Ovary (tissue), 9 donors: ENCODE data around the gene RAB8B. TPM values are rescaled to one million over a fixed set of nuclear protein-coding genes. Genes with fewer than 3 reads are reported as not detected.

Experiments
- DNase-seq, 5 donors: peaks; one replicate each; pipeline ENCODE4 v3.0.0-alpha.2; 2019 to 2020
- H3K27ac ChIP-seq, 2 donors: fragments of 200-600 bp; one replicate each; pipeline versions ENCODE4 v1.5.1 to v1.8.0; 2019 to 2022
- H3K27me3 ChIP-seq: fragments of 200-600 bp; one replicate; pipeline ENCODE4 v1.8.0; 2022
- H3K36me3 ChIP-seq: fragments of 200-600 bp; sonication (generic); one replicate; pipeline ENCODE4 v1.5.1; 2019
- H3K4me1 ChIP-seq: one replicate; pipeline ENCODE4 v1.8.1; 2013; ENCODE audit warnings: mild to moderate bottlenecking, moderate library complexity; ENCODE audit not compliant: insufficient read depth
- H3K4me3 ChIP-seq: fragments of 200-600 bp; sonication (generic); one replicate; pipeline ENCODE4 v1.5.1; 2017
- H3K9me3 ChIP-seq, 2 donors: fragments of 200-600 bp in 1 of 2; sonication (generic) in 1 of 2; one replicate each; pipeline versions ENCODE4 v1.5.1 to v1.8.1; 2013 to 2019; ENCODE audit warnings: mild to moderate bottlenecking in 1 of 2, moderate library complexity in 1 of 2
- EP300 ChIP-seq: sonication (generic); formaldehyde crosslinking; IDR thresholded peaks from one replicate; pipeline ENCODE4 v1.6.1; 2017; ENCODE audit warnings: antibody characterized with exemption
- POLR2A ChIP-seq: fragments of 450-650 bp; IDR thresholded peaks from one replicate; pipeline ENCODE4 v1.6.1; 2017; ENCODE audit warnings: antibody characterized with exemption, mild to moderate bottlenecking, moderate library complexity
- WGBS, 3 donors: extraction: QIAGEN DNeasy Blood & Tissue Kit in 1 of 3; methylation state at CpG; one replicate each; pipeline versions ENCODE4 v1.1.5 to v1.1.7; 2013 to 2017; 5-methylcytosine and 5-hydroxymethylcytosine counted together
- intact Hi-C, 4 donors: fragments of 100-400 bp; cut with DNase I; formaldehyde crosslinking; loops; one replicate each; pipeline versions ENCODE4 v1.11.0 to v1.15.1; 2022 to 2023
- polyA plus RNA-seq, 2 donors: library from polyadenylated mRNA; stranded (reverse); fragments of 200-250 nt in 1 of 2; fragments of 350-450 nt in 1 of 2; fragmentation: Illumina TruSeq in 1 of 2; extraction: RNeasy Lipid Tissue Mini Kit (QIAGEN cat#74804) in 1 of 2; gene quantifications; one replicate each; pipeline ENCODE4 v1.2.3, GENCODE V29; 2013 to 2014
- total RNA-seq, 7 donors: library from RNA; depleted of rRNA in 2 of 7; stranded (reverse); fragments of >200 nt in 2 of 7; fragmentation: NEBNext Ultra II Directional in 3 of 7; extraction: Animal tissue kit (Norgen Biotek cat#: 25700) in 3 of 7; gene quantifications; one replicate each; pipeline versions ENCODE4 v1.1.0 to v1.2.4, GENCODE V29; 2016 to 2023
- TF ChIP-seq, protein P1 (sequence below), 3 donors: fragments of 450-650 bp in 2 of 3; fragments of 200-600 bp in 1 of 3; IDR thresholded peaks; one replicate each; pipeline versions ENCODE4 v1.5.1 to v1.8.0; 2016 to 2022; ENCODE audit warnings: antibody characterized with exemption in 3 of 3, mild to moderate bottlenecking in 1 of 3
- donor health status: DM: no; HTN: no; CAD: no; lungs with moderate emphysema.
- donor health status: DM: no; HTN: no; CAD: no.
- donor health status: Bipolar disorder and iron deficiency.
- donor health status: DM: yes; HTN: yes; CAD: no.
- donor health status: DM: no; HTN: no; CAD: no.
- donor health status: DM: yes; HTN: yes; CAD: no.

Gene RAB8B
- total and polyA plus RNA-seq, 9 donors, result 18.5 to 58.0 (median 44.8) TPM

GRCh38 chr15:63283126-63283525 is 93.7 kb downstream of the RAB8B start:
- no peak overlapping the region for H3K27ac ChIP-seq
- intact Hi-C loops, result loop anchor here in 2 of 4 donors (10.0 kb wide), 2 partner anchors 132 to 782 kb away; no protein-coding TSS in a partner anchor
- H3K4me3 ChIP-seq, result no peak overlapping the region
- TF ChIP-seq EP300 (no peak), POLR2A (no peak)
- TF ChIP-seq, protein P1, sequence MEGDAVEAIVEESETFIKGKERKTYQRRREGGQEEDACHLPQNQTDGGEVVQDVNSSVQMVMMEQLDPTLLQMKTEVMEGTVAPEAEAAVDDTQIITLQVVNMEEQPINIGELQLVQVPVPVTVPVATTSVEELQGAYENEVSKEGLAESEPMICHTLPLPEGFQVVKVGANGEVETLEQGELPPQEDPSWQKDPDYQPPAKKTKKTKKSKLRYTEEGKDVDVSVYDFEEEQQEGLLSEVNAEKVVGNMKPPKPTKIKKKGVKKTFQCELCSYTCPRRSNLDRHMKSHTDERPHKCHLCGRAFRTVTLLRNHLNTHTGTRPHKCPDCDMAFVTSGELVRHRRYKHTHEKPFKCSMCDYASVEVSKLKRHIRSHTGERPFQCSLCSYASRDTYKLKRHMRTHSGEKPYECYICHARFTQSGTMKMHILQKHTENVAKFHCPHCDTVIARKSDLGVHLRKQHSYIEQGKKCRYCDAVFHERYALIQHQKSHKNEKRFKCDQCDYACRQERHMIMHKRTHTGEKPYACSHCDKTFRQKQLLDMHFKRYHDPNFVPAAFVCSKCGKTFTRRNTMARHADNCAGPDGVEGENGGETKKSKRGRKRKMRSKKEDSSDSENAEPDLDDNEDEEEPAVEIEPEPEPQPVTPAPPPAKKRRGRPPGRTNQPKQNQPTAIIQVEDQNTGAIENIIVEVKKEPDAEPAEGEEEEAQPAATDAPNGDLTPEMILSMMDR (IDR thresholded peaks at IDR 0.05), result no peak
- H3K27me3 ChIP-seq, result no peaks in the 10 kb centered on the region
- no peaks in the 10 kb centered on the region for H3K36me3 ChIP-seq
- H3K4me1 ChIP-seq, result peaks cover 2% of the 10 kb centered on the region
- no peaks in the 10 kb centered on the region for H3K9me3 ChIP-seq
- WGBS, 3 donors, result 80 to 84% (median 83%) methylated on average over 9 of the region's 9 CpGs
- DNase-seq, result no peak

GRCh38 chr15:63284335-63284734 is 94.9 kb downstream of the RAB8B start:
- TF ChIP-seq, protein P1 (IDR thresholded peaks at IDR 0.05), result no peak
- TF ChIP-seq POLR2A, result no peak
- no peak for TF ChIP-seq EP300
- H3K4me1 ChIP-seq, result no peaks in the 10 kb centered on the region
- H3K4me3 ChIP-seq, result no peak overlapping the region
- intact Hi-C loops, result loop anchor here in 2 of 4 donors (10.0 kb wide), 2 partner anchors 130 to 780 kb away; no protein-coding TSS in a partner anchor
- H3K9me3 ChIP-seq, result no peaks in the 10 kb centered on the region
- DNase-seq, result no peak
- 91 to 96% (median 94%) methylated on average over 5 to 6 of the region's 6 CpGs for WGBS, 3 donors
- no peaks in the 10 kb centered on the region for H3K36me3 ChIP-seq
- no peaks in the 10 kb centered on the region for H3K27me3 ChIP-seq
- H3K27ac ChIP-seq, result no peak overlapping the region

GRCh38 chr15:63287109-63287508 is 97.7 kb downstream of the RAB8B start:
- H3K4me3 ChIP-seq, result no peak overlapping the region
- intact Hi-C loops, result loop anchor here in 2 of 4 donors (10.0 kb wide), 2 partner anchors 128 to 778 kb away; no protein-coding TSS in a partner anchor
- no peaks in the 10 kb centered on the region for H3K36me3 ChIP-seq
- H3K9me3 ChIP-seq, result no peaks in the 10 kb centered on the region
- no peak overlapping the region for H3K27ac ChIP-seq
- no peaks in the 10 kb centered on the region for H3K4me1 ChIP-seq
- no peak for DNase-seq
- TF ChIP-seq EP300, result no peak
- TF ChIP-seq POLR2A, result no peak
- TF ChIP-seq, protein P1 (IDR thresholded peaks at IDR 0.05), result no peak
- 70 to 86% (median 84%) methylated on average over 2 of the region's 2 CpGs for WGBS, 3 donors
- no peaks in the 10 kb centered on the region for H3K27me3 ChIP-seq

- H3K4me3 ChIP-seq, result no peak overlapping the region
- intact Hi-C loops, result loop anchor here in 2 of 4 donors (10.0 kb wide), 2 partner anchors 126 to 776 kb away; no protein-coding TSS in a partner anchor
- no peaks in the 10 kb centered on the region for H3K4me1 ChIP-seq
- no peaks in the 10 kb centered on the region for H3K36me3 ChIP-seq
- TF ChIP-seq, protein P1 (IDR thresholded peaks at IDR 0.05), result no peak
- TF ChIP-seq POLR2A (no peak), EP300 (no peak)
- no peak overlapping the region for H3K27ac ChIP-seq
- H3K9me3 ChIP-seq, result no peaks in the 10 kb centered on the region
- no peaks in the 10 kb centered on the region for H3K27me3 ChIP-seq
- WGBS, 3 donors, result 25 to 43% (median 30%) methylated on average over 1 of the region's 1 CpG
- DNase-seq, result no peak
These were observed 98.9 kb downstream of the RAB8B start for GRCh38 chr15:63288342-63288741.
